Neural crest cell (in vitro differentiated cells): ENCODE measurements around the gene ZNF77. TPM values are rescaled to one million over a fixed set of nuclear protein-coding genes. Genes with fewer than 3 reads are reported as not detected.

Source experiments
- DNase-seq: peaks from one replicate; pipeline ENCODE4 v3.0.0; 2021; ENCODE audit warnings: low read depth, mixed read lengths, low spot score
- H3K27ac Mint-ChIP-seq: one replicate; pipeline ENCODE4 v1.8.0; 2021; ENCODE audit warnings: mild to moderate bottlenecking, mixed read lengths; ENCODE audit not compliant: unreplicated experiment
- H3K27me3 Mint-ChIP-seq: 2 replicates; pipeline ENCODE4 v1.8.0; 2021; ENCODE audit warnings: low read depth, mild to moderate bottlenecking, mixed read lengths
- H3K36me3 Mint-ChIP-seq: 2 replicates; pipeline ENCODE4 v1.8.0; 2021; ENCODE audit warnings: low read depth, mild to moderate bottlenecking, mixed read lengths
- H3K4me1 Mint-ChIP-seq: 2 replicates; pipeline ENCODE4 v1.8.0; 2021; ENCODE audit warnings: mixed read lengths
- H3K4me3 Mint-ChIP-seq: one replicate; pipeline ENCODE4 v1.8.0; 2021; ENCODE audit warnings: mild to moderate bottlenecking, mixed read lengths
- H3K9me3 Mint-ChIP-seq: 2 replicates; pipeline ENCODE4 v1.8.0; 2021; ENCODE audit warnings: mixed read lengths
- total RNA-seq: library from RNA; stranded (reverse); gene quantifications from 2 replicates; pipeline ENCODE4 v1.2.1, GENCODE V29; 2021
- TF ChIP-seq, protein P1 (sequence below): fragments of 200-600 bp; sonication (generic); conservative IDR thresholded peaks from 2 replicates; pipeline ENCODE4 v1.5.0; 2021; ENCODE audit warnings: antibody characterized with exemption, mild to moderate bottlenecking

ZNF77 gene
- total RNA-seq, 1 donor from 2014 or later = 7.8 TPM

DNA sequence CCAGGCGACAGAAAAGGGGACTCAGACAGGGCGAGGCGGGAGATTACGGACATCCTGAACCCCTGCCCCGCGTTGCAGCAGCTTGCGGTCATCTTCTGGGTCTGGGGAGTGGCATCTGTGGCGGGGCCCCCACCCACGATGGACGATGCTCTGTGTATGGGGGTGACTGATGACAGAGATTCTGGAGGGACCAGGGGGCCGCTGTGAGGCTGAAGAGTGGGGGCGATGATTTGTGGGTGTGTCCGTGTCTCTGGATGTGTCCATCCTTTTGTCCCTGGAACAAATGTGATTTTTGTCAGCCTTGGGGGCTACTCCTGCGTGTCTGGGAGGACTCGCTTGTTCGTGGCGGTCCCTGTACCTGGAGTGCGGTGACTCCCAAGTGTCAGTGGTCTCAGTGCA, 17.7 kb downstream of the ZNF77 start:
- Mint-ChIP-seq H3K27me3 (no peaks in the 10 kb centered on the region), H3K9me3 (peaks cover 9% of the 10 kb centered on the region), H3K4me1 (no peaks in the 10 kb centered on the region), H3K27ac (no peak overlapping the region), H3K36me3 (peaks cover 20% of the 10 kb centered on the region), H3K4me3 (no peak overlapping the region)
- TF ChIP-seq, protein P1, sequence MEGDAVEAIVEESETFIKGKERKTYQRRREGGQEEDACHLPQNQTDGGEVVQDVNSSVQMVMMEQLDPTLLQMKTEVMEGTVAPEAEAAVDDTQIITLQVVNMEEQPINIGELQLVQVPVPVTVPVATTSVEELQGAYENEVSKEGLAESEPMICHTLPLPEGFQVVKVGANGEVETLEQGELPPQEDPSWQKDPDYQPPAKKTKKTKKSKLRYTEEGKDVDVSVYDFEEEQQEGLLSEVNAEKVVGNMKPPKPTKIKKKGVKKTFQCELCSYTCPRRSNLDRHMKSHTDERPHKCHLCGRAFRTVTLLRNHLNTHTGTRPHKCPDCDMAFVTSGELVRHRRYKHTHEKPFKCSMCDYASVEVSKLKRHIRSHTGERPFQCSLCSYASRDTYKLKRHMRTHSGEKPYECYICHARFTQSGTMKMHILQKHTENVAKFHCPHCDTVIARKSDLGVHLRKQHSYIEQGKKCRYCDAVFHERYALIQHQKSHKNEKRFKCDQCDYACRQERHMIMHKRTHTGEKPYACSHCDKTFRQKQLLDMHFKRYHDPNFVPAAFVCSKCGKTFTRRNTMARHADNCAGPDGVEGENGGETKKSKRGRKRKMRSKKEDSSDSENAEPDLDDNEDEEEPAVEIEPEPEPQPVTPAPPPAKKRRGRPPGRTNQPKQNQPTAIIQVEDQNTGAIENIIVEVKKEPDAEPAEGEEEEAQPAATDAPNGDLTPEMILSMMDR = no peak
- DNase-seq = no peak

DNA sequence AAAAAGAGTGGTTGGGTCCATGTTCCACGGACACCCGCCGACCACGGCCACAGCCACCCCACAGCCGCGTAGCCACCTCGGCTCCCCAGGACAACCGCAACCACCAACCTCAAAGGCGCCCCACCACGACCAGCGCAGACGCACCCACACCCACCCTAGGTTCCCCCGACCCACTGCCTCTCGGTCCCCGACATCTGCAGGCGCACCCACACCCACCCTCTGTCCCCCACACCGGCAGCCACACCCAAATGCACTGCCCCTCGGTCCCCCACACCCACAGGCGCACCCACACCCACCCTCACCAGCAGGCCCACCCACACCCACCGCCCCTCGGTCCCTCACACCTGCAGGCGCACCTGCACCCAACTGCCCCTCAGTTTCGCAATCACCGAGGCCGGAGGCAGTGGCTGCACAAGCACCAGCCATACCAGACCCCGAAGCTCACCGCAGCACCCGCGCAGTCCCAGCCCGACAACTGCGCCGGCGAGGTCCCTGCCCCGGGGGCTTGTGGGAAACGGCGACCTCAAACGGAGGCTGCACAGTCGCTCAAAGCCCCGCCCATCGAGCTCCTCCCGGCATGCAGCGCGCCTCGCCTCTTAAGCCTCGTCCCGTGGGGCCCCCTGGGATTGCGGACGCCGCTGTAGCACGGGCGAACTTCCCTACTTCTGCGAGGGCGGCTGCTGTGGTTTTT, 18.3 kb downstream of the ZNF77 start:
- peaks cover 7% of the 10 kb centered on the region for H3K9me3 Mint-ChIP-seq
- TF ChIP-seq, protein P1 = no peak

DNA sequence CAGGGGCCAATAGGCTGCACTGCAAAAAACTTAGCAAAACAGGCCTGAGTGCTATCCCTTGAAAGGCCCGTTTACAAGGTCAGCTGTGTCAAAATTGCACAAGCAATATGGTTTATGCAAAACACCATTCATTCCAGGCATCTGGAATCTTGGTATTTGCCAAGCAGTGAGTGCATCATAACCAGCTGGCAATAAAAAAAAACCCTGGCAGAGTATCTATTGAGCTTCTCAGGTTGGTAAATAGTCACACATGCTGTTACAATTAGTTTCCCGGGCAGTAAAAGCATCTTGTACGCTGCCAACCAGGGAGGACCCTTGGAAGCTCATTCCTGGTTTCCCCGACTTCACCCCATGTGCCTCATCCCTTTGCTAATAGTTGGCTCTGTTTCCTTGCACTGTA, 21.3 kb downstream of the ZNF77 start:
- no peak for DNase-seq
- peaks cover 3% of the 10 kb centered on the region for H3K9me3 Mint-ChIP-seq
- H3K27ac Mint-ChIP-seq = no peak overlapping the region
- no peaks in the 10 kb centered on the region for H3K27me3 Mint-ChIP-seq
- H3K36me3 Mint-ChIP-seq = peaks cover 21% of the 10 kb centered on the region
- no peaks in the 10 kb centered on the region for H3K4me1 Mint-ChIP-seq
- H3K4me3 Mint-ChIP-seq = no peak overlapping the region
- TF ChIP-seq, protein P1 = no peak

More for the DNA sequence above, 18.3 kb downstream of the ZNF77 start:
- H3K4me1 Mint-ChIP-seq = no peaks in the 10 kb centered on the region
- no peaks in the 10 kb centered on the region for H3K27me3 Mint-ChIP-seq
- H3K36me3 Mint-ChIP-seq = peaks cover 18% of the 10 kb centered on the region
- DNase-seq = no peak
- H3K4me3 Mint-ChIP-seq = no peak overlapping the region
- H3K27ac Mint-ChIP-seq = no peak overlapping the region

DNA sequence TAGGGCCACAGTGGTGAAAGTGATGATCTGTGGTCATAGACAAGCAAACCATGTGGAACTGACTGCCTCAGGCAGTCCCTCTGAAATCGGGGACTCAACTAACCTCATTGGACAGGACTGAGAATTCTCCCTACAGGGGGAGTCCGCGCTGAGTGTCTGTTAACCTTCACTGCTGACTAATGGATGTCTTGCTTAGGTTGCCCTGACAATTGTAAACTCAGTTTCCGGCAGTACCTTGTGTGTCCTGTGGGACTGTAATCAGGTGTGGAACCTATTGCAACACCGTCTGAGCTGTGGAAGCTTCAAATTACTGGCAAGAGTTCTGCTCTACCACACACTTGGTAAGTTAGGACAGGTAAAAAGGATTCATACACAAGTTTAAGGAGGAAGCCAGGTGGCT, 21.8 kb downstream of the ZNF77 start:
- no peak overlapping the region for H3K27ac Mint-ChIP-seq
- no peak for DNase-seq
- H3K27me3 Mint-ChIP-seq = no peaks in the 10 kb centered on the region
- no peak overlapping the region for H3K4me3 Mint-ChIP-seq
- no peaks in the 10 kb centered on the region for H3K4me1 Mint-ChIP-seq
- TF ChIP-seq, protein P1 = peak; percentile 29
- H3K36me3 Mint-ChIP-seq = peaks cover 23% of the 10 kb centered on the region
- H3K9me3 Mint-ChIP-seq = peaks cover 5% of the 10 kb centered on the region

DNA sequence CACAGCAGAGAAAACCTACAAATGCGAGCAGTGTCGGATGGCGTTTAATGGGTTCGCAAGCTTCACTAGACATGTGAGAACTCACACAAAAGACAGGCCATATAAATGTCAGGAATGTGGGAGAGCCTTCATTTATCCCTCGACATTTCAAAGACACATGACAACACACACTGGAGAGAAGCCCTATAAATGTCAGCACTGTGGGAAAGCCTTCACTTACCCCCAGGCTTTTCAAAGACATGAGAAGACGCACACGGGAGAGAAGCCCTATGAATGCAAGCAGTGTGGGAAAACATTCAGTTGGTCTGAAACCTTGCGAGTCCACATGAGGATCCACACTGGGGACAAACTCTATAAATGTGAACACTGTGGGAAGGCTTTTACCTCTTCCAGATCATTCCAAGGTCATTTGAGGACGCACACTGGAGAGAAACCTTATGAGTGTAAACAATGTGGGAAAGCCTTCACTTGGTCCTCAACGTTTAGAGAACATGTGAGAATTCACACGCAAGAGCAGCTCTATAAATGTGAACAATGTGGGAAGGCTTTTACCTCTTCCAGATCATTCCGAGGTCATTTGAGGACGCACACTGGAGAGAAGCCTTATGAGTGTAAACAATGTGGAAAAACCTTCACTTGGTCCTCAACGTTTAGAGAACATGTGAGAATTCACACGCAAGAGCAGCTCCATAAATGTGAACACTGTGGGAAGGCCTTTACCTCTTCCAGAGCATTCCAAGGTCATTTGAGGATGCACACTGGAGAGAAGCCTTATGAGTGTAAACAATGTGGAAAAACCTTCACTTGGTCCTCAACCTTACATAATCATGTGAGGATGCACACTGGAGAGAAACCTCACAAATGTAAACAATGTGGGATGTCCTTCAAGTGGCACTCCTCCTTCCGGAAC, 27.2 kb downstream of the ZNF77 start:
- H3K36me3 Mint-ChIP-seq = peaks cover 61% of the 10 kb centered on the region
- no peak overlapping the region for H3K27ac Mint-ChIP-seq
- no peak overlapping the region for H3K4me3 Mint-ChIP-seq
- no peak for DNase-seq
- H3K27me3 Mint-ChIP-seq = no peaks in the 10 kb centered on the region
- TF ChIP-seq, protein P1 = no peak
- H3K9me3 Mint-ChIP-seq = peaks cover 17% of the 10 kb centered on the region
- H3K4me1 Mint-ChIP-seq = peaks cover 16% of the 10 kb centered on the region
